ENCODE results near the gene SLC37A4. TPM values are rescaled to one million over a fixed set of nuclear protein-coding genes. Genes with fewer than 3 reads are reported as not detected.

The SLC37A4 gene
- total RNA-seq (2013; cell fraction: nucleolus; rRNA removed) = 37.1 and 38.5 TPM in 2 replicates
- 15.5 and 17.1 TPM in 2 replicates for total RNA-seq (2014; rRNA removed)
- total RNA-seq (2014; rRNA removed; fragmentation: Illumina TruSeq; extraction: Trizol) = 11.5 and 11.6 TPM in 2 replicates
- total RNA-seq (2021) = 19.2 and 20.6 TPM in 2 replicates
- 13.3 TPM for polyA plus RNA-seq (2011; ENCODE audit: low read depth)
- 22.0 and 29.7 TPM in 2 replicates for polyA plus RNA-seq (2011; rRNA removed)
- 45.9 and 47.6 TPM in 2 replicates for polyA plus RNA-seq (2011; cell fraction: cytosol; rRNA removed)
- polyA plus RNA-seq (2011; cell fraction: nucleus; rRNA removed) = 136 and 177 TPM in 2 replicates
- 13.9 and 18.0 TPM in 2 replicates for polyA plus RNA-seq (2012)
- 16.4 and 20.1 TPM in 2 replicates for polyA plus RNA-seq (2014; fragmentation: Illumina TruSeq; extraction: Trizol)
- polyA plus RNA-seq (2014; fragmentation: Nextera tagmentation; extraction: Ambion mirVana) = 10 to 100 TPM; 11.9 to 12.1 TPM
- 25.3 and 25.8 TPM in 2 replicates for polyA plus RNA-seq (2014; rRNA removed)
- polyA plus RNA-seq (2016; fragmentation: Nextera tagmentation; extraction: Ambion mirVana) = 10 to 100 TPM; 24.2 to 27.8 TPM
- 40.1 and 45.7 TPM in 2 replicates for polyA minus RNA-seq (2011; rRNA and poly(A)+ RNA removed)
- 5.3 and 8.1 TPM in 2 replicates for polyA minus RNA-seq (2011; cell fraction: cytosol; rRNA and poly(A)+ RNA removed)
- 21.5 and 27.0 TPM in 2 replicates for polyA minus RNA-seq (2011; cell fraction: nucleus; rRNA and poly(A)+ RNA removed)
- Bru-seq, nascent RNA = percentile 66 among the genes with signal in this experiment
- BruChase-seq, experiment 1, labeled RNA remaining after a 6-hour chase = percentile 59 among the genes with signal in this experiment
- BruChase-seq, experiment 2, labeled RNA remaining after a 2-hour chase = percentile 57 among the genes with signal in this experiment
- long read RNA-seq, experiment 1, partial matches to known transcripts = 7 of 15 reads
- long read RNA-seq, experiment 1, other reads (novel, unspliced or antisense) = 6 of 15 reads
- long read RNA-seq, experiment 2, transcript SLC37A4-210 (9 exons, 2,040 nt) = major isoform, 27 of 47 reads
- long read RNA-seq, experiment 2, partial matches to known transcripts = 7 of 47 reads
- long read RNA-seq, experiment 2, other reads (novel, unspliced or antisense) = 12 of 47 reads

- Histone ChIP-seq H3K27me3 (replicated peaks in 1 of 2; ENCODE audit: control insufficient read depth in 2 of 2, insufficient read depth in 2 of 2, low read length in 1 of 2) (no peaks in the 10 kb centered on the region), H3K4me2 (ENCODE audit: control insufficient read depth, insufficient read depth) (peak within 1 kb of the TSS; percentile 85), H3K36me3 (ENCODE audit: control insufficient read depth in 2 of 2, insufficient read depth in 2 of 2, low read length in 1 of 2) (peaks cover 1 to 4% of the 10 kb centered on the region in 2 experiments; a peak in 3 of 4 replicates), H3K4me1 (ENCODE audit: control insufficient read depth, insufficient read depth, low read length) (peaks cover 14% of the 10 kb centered on the region), H4K20me1 (ENCODE audit: control insufficient read depth, insufficient read depth) (no peaks in the 10 kb centered on the region), H3K9me3 (replicated peaks; ENCODE audit: control insufficient read depth, insufficient read depth, low read length) (no peaks in the 10 kb centered on the region), H2AFZ (ENCODE audit: control insufficient read depth, low read depth, low read length) (peak within 1 kb of the TSS; percentile 95), H3K9ac (ENCODE audit: control insufficient read depth, insufficient read depth, low read length) (peak within 1 kb of the TSS; percentile 74), H3K79me2 (ENCODE audit: control insufficient read depth, insufficient read depth, low read length) (peaks cover 13% of the 10 kb centered on the region), H3K27ac (ENCODE audit: control insufficient read depth, insufficient read depth) (peak within 1 kb of the TSS; percentile 80), H3K4me3 (peak within 1 kb of the TSS; percentile 78)
- peak; percentile 94 for DNase-seq (ENCODE audit: low read depth, low spot score)
- ATAC-seq = peak; percentile 88
- intact Hi-C loops (cut with micrococcal nuclease; ENCODE audit: unreplicated experiment) = no loop called here
- in situ Hi-C loops (cut with MboI) = no loop called here
- ChIA-PET POLR2A (interaction anchor here (0.8 to 3.0 kb wide), 10 partner anchors 10 to 76 kb away, joined by 3 to 14 read pairs (median 4); partner anchors contain the start of genes C2CD2L, HMBS, HYOU1 and VPS11), CTCF (interaction anchor here (1.0 to 2.0 kb wide), 8 partner anchors 11 to 290 kb away, joined by 3 to 16 read pairs (median 5); partner anchors contain the start of genes CENATAC, HYOU1 and TRAPPC4), RAD21 (ENCODE audit: unreplicated experiment) (interaction anchor here (1.0 to 1.7 kb wide), 5 partner anchors 15 to 67 kb away, joined by 3 to 6 read pairs (median 3); partner anchors contain the start of gene VPS11), SMC1A (ENCODE audit: uncharacterized antibody, unreplicated experiment) (interaction anchor here (1.0 to 4.9 kb wide), 2 partner anchors 13 to 21 kb away, joined by 5 to 40 read pairs; partner anchors contain the start of genes RPS25 and TRAPPC4)
- no TSS peak for BruUV-seq (replicated peaks)
- WGBS (ENCODE audit: insufficient coverage, insufficient replicate concordance, low lambda C conversion rate, missing lambda C conversion rate) = under 1% methylated on average over 56 of the region's 67 CpGs
- FAIRE-seq = peak; percentile 99
- TF ChIP-seq USF1 (IDR thresholded peaks at IDR 0.05; ENCODE audit: borderline replicate concordance, extremely low read length, insufficient read depth, low read depth, low read length) = peak; percentile 41
- TF ChIP-seq SKIL (IDR thresholded peaks at IDR 0.05; ENCODE audit: low read depth, poor library complexity, severe bottlenecking) = no peak
- peak; percentile 22; the same call in 1 of the 2 replicates for TF ChIP-seq USF2 (IDR thresholded peaks at IDR 0.05; ENCODE audit: borderline replicate concordance, low read depth, low read length)
- no peak for TF ChIP-seq E2F4 (IDR thresholded peaks at IDR 0.05; ENCODE audit: low read depth, low read length)
- no peak for TF ChIP-seq SMC3 (IDR thresholded peaks at IDR 0.05; ENCODE audit: borderline replicate concordance, low read length)
- TF ChIP-seq PRDM15 (CRISPR knock-in tag; IDR thresholded peaks at IDR 0.05) = no peak
- TF ChIP-seq BMI1 (IDR thresholded peaks at IDR 0.05; ENCODE audit: borderline replicate concordance) = no peak
Measured at GRCh38 chr11:119030329-119031047, at the start of gene SLC37A4. TSS of gene SLC37A4 (minus strand) at chr11:119030877.
